Endothelial cell of coronary artery (primary cell): ENCODE data around the gene SCP2D1. TPM values are rescaled to one million over a fixed set of nuclear protein-coding genes. Genes with fewer than 3 reads are reported as not detected.

ENCODE experiments used
- total RNA-seq: library from RNA; depleted of rRNA; stranded (reverse); fragments of >200 nt; gene quantifications from 2 replicates; pipeline ENCODE4 v1.2.3, GENCODE V29; 2014

SCP2D1 gene
- total RNA-seq: not detected in 2 replicates

DNA sequence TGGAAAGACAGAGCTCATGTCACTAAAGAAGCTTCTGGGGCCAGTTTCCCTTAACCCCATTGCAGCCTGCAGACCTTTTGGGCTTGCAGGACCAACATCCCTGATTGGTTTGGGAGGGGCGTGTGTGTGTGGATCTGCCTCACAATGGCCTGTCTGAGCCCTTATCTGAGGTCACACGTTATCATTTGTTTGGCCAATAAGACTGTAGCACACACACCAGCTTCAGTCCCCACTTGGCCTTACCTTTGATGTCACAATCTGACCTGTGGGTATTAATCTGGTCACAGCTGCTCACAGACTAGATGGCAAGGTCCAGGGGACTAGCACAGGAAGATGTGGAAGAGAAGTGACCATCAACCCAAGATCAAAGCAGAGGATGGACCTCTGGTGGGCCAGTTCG lies at the start of gene SCP2D1:
Gene SCP2D1 (plus strand): TSS at position 301 of the 400 bp plus-strand sequence. CDS start 33 bp downstream, at position 334.

Other genes with a start within 250 kb of the SCP2D1 start
- 75.6 and 92.7 TPM in 2 replicates for gene SMIM26, start 246.4 kb upstream of the SCP2D1 start, total RNA-seq
- 74.9 and 98.3 TPM in 2 replicates for gene DTD1, start 225.7 kb upstream of the SCP2D1 start, total RNA-seq